Smooth muscle cell of the brain vasculature (primary cell): ENCODE data around the gene TMEM101.
"Not testable (repeated sequence)": the region's sequence is repeated elsewhere in the genome, so short reads cannot be mapped to it uniquely, and the experiment has no call there.

ENCODE experiments used
- DNase-seq: peaks from one replicate; pipeline ENCODE4 v3.0.0-alpha.2; 2012; ENCODE audit warnings: low read depth, low spot score

The TMEM101 gene

DNA sequence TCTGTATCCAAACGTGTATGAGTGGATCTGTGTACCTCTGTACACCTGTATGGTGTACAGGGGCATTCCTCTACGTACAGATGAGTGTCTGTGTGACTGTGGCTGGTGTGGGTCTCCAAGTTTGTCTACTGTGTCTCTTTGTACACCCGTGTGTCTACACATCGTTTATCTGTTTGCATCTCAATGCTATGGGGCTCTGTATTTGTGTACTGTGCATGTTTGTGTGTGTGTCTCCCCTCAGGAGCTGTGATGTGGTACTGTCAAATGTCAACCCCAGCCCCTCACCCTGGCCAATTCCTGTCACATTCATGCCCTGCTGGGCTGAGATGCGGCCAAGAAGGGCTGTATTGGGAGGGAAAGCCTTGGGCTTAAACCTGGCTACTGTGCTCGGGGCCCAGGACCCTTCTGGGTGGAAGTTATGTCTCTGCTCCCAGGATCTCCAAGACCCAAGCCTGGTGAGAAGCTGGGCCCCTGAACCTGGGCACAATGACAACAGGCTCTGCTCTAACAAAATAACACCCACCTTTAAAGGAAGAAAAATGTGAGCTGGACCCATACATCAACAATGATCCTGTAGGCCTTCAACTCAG, 13.8 kb downstream of the TMEM101 start:
- no peak for DNase-seq

DNA sequence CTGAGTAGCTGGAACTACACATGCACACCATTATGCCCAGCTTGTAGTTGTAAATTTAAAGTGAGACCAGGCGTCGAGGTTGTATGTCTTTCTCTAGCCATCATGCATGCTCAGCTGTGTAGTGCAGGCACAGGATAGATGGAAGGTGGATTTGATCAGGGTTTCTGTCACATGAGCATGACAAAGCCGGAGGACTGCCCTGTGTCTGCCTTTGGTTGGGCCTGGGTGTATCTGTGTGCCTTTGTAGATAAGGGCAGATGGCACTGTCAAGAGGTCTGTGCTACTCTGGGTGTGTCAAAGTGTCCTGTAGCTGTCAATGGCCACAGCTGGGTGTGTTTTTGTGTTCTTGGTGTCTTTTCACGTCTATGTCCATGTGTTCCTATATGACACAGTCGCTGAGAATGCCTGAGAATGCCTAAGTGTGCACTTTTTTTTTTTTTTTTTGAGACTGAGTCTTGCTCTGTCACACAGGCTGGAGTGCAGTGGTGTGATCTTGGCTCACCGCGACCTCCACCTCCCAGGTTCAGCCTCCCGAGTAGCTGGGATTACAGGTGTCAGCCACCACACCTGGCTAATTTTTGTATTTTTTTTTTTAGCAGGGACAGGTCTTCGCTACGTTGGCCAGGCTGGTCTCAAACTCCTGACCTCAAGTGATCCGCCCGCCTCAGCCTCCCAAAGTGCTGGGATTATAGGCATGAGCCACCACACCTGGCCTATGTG, 14.5 kb downstream of the TMEM101 start:
- no peak for DNase-seq

- no peak for DNase-seq
Measured at GRCh38 chr17:43999024-43999423, 15.7 kb downstream of the TMEM101 start.

- no peak for DNase-seq
Measured at GRCh38 chr17:43998552-43998951, 16.2 kb downstream of the TMEM101 start.

DNA sequence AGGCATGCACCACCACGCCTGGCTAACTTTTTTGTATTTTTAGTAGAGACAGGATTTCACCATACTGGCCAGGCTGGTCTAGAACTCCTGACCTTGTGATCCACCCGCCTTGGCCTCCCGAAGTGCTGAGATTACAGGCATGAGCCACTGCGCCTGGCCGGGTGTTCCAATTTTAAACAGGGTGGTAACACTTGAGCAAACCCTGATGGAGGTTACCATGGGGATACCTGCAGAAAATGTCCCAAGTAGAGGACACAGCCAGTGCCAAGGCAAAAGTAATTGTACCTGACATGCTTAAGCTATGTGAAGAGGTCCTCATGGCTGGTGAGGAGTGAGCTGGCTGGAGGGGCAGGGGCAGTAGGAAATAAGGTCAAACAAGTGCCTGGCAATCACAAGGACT, 17.6 kb downstream of the TMEM101 start:
- DNase-seq = not testable (repeated sequence)

DNA sequence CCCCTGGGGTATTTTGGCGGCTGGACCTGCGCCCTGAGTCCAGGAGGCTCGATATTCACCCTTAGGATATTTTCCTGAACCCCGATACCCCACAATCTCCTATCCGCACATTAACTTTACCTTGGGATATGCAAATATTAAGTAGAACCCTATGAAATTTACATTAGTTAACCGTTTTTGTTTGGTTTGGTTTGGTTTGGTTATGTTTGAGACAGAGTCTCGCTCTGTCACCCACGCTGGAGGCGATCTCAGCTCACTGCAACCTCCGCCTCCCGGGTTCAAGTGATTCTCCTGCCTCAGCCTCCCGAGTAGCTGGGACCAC, 19.7 kb downstream of the TMEM101 start:
- DNase-seq = no peak

DNA sequence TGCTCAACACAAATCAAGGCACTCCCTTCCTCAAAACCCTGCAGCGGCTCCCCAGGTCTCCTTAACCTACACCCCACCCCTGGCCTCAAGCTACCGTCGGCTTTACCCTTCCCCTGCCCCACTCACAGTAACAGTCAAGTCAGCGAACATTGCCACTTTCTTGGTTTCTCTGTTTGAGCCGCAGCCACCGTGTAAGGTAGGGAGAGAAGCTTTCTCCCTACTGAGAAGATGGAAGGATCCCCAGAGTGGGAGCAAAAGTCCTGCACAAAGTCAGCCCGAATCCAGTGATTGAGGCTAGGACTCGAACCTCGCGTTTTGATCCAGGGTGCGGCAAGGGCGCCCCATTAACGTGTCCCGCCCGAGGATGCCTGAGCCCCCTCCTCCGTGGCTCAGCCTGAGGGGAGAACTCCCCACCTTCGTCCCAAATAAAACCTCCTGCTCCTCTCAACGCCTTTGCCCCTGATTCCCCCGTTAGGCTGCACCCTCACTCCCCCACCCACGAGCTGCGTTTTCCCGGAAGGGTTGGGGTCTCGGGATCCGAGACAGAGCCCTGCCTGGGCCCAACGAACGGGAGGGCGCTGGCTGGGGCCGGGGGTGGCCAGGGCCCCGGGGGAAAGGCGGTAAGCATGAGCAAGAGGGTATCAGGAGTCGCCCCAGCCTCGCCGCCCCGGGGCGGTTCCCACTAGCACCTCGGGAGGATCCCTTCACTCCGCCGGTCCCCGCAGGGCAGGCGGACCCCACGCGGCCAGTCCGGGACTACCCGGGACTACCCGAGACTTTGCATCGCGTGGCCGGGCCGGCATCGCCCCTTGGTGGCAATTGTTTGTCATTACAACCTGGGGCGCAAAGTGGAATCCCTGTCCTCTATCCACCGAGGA, 20.3 kb downstream of the TMEM101 start:
- no peak for DNase-seq

DNA sequence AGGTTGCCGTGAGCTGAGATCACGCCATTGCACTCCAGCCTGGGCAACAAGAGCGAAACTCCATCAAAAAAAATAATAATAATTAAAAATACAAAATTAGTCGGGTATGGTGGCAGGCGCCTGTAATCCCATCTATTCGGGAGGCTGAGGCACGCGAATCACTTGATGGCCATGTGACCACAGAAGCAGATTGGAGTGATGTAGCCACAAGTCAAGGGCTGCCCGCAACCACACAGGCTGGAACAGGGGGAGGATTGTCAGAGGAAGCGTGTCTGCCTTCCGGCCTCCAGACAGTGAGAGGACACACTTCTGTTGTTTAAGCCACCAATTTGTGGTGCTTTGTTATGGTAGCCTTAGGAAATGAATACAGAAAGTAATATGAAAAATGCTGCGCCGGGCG, 22.1 kb downstream of the TMEM101 start:
- no peak for DNase-seq

- no peak for DNase-seq
Measured at GRCh38 chr17:43988301-43988700, 26.5 kb downstream of the TMEM101 start.

GRCh38 chr17:43987131-43988021, 27.4 kb downstream of the TMEM101 start:
- DNase-seq = no peak

- no peak for DNase-seq
Measured at GRCh38 chr17:43986225-43986981, 28.4 kb downstream of the TMEM101 start.

DNA sequence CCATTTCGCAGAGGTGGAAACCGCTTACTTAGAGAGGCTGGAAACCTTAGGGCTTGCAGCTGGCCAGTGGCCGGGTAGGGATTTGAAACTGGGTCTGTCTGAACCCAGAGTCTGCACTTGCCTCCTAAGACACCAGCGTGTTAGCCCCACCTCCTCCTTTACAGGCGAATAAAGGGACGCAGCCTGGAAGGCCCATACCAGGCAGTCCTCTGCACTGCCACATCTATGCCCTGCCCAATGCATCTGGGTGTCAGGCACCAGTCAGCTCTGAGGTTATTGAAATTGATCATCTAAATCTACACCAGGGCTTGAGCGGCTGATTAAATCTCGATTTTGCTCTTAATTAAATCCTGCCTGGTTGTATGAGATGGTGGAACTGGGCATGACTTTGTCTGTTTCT, 30.2 kb downstream of the TMEM101 start:
- DNase-seq = no peak

GRCh38 chr17:43983515-43984411, 31.0 kb downstream of the TMEM101 start:
- no peak for DNase-seq

GRCh38 chr17:43983196-43983514, 31.6 kb downstream of the TMEM101 start:
- no peak for DNase-seq

DNA sequence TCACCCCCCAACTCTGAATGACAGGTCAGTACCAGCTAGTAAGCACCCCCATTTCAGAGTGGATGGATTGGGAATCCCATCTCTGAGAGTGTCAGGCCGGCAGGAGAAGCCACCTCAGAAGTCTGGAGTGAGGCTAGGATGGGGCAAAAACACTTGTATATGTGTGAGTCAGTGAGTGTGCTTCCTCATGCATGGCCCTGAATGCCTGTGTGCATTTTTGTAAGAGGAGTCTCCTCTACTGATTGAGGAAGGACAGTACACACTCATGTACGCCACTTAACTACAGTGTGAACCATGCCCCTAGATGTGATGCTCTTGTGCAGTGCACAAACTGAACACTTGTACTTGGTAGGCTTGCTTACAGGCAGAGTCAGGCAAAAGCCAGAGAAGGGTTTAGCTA, 32.6 kb downstream of the TMEM101 start:
- no peak for DNase-seq

DNA sequence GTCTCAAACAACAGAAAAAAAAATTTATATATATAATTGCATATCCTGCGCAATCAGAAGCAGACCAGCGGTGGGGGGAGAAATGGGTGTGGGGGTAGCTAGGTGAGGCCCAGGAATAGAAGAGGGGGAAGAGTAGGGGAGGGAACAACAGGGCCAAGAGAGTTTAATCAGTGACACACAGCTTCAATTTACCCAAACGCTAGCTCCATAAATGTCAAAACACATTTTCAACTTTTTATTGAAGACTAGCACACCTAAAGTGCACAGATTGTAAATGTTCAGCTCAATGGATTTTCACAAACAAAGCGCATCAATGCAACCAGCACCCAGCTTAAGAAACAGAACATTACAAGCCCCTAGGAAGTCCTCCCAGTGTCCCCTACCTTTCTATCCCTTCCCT, 35.1 kb downstream of the TMEM101 start:
- DNase-seq = no peak

- DNase-seq = no peak
Measured at GRCh38 chr17:43979011-43979410, 35.8 kb downstream of the TMEM101 start.

- DNase-seq = no peak
Measured at GRCh38 chr17:43978078-43978477, 36.7 kb downstream of the TMEM101 start.

DNA sequence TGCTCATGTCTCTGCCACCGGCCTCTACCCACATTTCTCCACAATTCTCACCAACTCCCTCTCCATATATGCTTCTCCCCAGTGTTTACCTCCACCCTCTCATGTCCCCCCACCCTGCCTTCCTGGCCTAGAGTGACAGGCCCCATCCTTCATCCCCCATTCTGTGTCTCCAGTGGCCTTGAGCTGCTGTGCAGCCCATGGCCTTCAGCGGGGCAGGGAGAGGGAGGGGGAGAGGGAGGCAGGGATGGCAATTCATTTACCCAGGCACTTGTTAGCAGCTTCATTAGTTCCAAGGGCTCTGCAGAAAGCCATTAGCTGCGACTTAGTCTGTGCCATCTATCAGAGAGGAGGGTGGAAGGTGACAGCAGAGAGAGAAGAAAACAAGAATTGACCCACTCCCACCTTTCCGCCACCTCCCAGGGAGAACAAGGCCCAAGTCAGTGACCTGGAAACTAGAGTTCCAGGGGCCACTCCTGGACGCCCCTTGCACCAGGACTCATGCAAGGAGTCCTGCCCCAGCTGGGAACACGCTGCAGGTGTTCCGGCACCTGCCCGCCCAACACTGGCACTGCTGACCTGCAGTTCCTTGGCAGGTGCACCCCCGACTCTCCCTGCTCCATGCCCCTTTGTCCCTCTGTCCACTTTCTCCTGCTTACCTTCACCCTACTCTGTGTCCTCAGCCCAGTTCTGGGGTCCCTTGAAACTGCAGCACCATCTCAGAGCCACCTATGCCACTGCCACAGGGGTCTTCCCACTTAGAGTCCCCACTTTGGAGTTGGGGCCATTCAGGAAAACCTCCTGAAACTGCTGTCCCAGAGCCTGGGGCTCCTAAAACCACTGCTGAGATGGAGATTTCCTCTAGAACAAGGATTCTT, 37.6 kb downstream of the TMEM101 start:
- no peak for DNase-seq
